ENCODE data around the gene PRKCA.

GRCh38 chr17:66850692-66851091 is 548.3 kb downstream of the PRKCA start:
- no peak for TF ChIP-seq CTCF (IDR thresholded peaks at IDR 0.05)
- TF ChIP-seq POLR2A (IDR thresholded peaks at IDR 0.05): no peak

Measured in suprapubic skin (tissue), 3 donors.